UCSD-AML1 (cell line): ENCODE results near the gene GSPT1.

Experiments used
- DNase-seq: peaks from one replicate; lab custom pipeline; 2025; ENCODE audit not compliant: unreplicated experiment; lab: John Stamatoyannopoulos, UW

The GSPT1 gene

DNA sequence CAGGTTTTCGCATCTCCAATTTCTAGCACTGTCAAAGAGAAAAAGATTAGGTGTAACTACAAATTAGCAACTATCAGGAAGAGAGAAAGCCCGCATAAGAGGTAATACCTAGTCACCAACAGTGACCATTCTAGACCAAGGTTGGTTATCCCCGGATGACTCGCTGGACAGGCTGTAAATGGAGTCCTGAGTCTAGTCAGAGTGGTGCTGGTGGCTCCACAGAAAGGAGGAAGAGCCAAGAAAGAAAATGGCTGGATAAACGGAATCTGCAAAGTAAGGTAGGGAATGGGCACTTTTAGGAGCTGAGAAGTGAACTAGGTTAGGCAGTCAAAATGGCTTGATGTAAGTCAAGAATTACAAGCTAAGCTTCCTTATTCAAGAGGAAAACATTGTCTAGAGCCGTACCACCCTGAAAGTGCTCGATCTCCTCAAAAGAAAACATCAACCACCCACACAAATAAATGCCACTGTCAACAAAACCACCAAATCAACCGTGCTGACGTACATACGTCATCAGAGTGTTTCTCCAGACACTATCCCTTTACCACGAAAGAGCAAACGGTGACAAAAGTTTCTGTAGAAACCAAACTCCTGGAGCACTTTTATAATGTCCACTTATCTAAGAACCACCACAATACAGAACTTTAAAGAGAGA lies 2.2 kb downstream of the GSPT1 start:
- DNase-seq = no peak

DNA sequence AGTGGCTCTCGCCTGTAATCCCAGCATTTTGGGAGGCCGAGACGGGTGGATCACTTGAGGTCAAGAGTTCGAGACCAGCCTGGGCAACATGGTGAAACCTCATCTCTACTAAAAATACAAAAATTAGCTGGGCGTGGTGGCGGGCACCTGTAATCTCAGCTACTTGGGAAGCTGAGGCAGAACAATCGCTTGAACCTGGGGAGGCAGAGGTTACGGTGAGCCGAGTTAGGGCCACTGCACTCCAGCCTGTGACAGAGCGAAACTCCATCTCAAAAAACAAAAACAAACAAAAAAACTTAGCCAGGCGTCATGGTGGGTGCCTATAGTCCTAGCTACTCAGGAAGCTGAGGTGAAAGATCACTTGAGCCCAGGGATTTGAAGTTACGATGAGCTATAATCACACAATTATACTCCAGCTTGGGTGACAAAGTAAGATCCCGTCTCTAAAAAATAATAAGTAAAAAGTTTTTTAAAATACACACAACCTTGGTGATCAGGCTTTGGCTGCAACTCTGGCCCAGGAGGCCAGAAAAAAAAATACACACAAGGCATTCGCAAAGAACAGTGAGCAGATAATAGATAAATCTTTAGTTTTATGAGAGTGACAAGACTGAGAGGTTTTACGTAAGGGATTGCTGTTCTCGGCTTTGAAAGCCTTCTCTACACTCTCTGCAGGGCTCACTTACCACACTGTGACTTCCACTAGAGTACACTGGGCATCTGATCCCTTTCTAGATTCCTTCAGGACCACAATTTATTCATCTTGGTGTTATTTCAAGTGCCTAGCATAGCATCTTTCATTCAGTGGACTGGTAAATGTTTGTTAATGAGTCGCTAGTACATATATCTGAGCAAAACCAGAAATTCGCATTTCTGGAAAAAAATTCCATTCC lies 5.9 kb downstream of the GSPT1 start:
- DNase-seq = no peak

DNA sequence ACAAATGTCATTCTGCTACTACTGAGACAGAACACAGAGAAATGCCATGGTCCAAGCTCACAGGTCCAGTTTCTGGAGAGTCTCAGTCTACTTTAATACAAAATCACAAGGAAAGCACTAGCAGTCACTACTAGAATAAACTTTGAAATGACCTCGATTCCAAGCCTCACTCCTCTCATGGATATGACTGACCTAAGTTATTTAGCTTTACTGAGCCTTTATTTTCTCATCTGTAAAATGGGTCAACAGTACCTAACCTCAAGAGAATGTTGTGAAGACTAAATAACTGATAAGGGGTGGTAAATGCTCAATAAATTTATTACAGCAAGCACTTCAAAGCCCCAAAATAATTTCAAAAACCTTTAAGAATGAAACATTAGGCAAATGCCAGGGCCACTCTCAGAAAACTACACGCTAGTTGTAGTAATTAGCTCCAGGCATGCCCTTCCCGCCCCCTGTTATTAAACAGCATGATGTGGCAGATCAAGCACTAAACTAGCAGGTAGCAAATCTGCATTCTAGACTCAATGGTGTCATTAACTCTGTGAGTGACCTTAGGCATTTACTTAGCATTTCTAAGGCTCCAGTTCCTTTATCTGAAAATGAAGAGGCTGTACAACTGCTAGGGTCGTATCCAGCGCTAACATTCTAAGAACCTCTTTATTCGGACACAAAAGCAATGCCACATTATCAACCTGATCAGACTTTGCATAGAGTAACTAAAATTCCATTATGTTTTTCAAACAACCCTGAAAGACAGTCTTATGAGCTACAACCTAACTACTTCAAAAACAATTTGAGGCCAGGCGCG lies 8.4 kb downstream of the GSPT1 start:
- DNase-seq = no peak

DNA sequence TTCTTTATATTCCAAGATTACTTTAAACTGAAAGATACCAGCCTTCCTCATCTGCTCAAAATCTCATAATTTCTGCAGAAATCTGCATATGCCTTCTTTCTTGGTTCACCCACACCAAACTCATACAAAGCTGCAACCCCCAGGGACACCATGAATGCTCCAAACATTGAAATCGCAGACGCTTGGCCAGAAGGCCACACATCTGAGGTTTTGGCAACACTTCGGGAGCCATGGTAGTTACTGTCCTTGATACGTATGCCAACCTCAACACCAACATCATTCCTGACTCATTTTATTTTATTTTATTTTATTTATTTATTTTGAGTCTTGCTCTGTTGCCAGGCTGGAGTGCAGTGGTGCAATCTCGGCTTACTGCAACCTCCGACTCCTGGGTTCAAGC lies 11.8 kb downstream of the GSPT1 start:
- DNase-seq = no peak

DNA sequence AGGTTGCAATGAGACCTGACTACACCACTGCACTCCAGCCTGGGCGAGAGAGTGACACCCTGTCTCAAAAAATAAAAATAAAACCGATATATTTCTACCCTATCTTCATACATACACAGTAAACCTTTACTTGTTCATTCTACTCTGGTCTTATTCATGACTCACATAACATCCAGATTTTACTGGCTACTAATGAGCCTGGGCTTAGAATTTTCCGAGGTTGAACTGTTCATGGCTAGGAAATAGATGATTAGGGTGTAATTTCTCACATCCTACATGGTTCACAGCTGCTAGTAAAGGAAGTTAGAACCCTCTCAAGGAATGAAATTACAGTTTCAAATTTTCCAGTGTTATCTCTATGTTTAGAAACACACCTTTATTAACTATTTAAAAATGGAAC lies 14.7 kb downstream of the GSPT1 start:
- DNase-seq = no peak

DNA sequence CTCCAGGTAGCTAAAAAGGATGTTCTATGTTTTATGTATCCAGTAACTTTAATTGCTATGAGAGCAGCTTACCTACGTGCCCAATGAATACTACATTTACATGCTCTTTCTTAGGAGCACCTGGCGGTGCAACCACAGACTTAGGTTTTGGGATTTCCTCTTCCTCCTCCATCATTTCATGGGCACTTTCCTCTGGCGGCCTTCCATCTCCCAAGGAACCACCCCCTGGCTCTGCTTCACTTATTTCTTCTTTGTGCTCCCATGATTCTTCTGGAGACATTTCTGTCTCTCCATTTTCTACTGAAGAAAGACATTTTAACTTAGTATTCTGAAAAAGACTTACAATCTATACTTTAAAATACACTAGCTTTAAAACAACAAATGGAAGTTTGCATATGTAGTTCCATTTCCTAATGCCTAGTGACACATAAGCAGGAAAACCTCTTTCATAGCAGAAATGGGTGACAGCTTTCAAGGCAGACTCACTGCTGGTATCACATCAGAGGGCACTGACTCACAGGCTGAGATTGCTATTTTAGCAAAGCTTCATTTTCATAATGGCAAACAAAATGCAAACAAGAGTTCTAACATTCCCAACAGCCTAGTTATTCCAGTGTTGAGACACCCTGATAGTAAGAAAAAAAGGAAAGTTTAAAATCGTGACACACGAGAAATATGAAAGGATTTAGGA lies 19.1 kb downstream of the GSPT1 start:
- DNase-seq = no peak

DNA sequence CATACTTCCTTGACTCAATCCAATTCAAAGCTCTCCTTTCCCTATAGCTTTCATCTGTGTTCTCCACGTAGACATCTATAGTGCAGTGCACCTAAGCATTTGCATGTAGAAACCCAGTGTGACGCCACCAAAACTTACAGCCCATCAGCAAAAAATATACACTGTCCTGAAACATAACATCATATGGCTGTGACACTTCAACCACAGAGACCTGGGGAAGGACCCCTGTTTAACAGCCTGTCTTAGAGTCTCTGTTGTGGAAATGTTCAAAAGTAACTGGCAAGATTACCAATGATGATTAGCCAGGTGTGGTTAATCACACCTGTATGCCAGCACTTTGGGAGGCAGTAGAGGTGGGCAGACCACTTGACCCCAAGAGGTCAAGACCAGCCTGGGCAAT lies 22.2 kb downstream of the GSPT1 start:
- DNase-seq = no peak

DNA sequence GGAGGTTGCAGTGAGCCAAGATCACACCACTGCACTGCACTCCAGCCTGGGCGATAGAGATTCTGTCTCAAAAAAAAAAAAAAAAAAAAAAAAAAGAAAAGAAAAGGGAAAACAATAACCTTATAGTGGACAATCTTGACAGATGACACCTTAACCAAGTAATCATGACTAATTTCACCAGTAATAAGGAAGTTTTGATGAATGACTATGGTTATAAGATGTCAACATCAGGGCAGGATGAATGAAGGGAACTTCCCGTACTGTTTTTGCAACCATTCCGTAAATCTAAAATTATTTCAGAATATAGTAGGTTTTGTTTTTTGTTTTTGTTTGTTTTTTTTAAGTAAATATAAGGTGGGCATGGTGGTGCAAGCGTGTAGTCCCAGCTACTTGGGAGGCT lies 23.0 kb downstream of the GSPT1 start:
- no peak for DNase-seq

DNA sequence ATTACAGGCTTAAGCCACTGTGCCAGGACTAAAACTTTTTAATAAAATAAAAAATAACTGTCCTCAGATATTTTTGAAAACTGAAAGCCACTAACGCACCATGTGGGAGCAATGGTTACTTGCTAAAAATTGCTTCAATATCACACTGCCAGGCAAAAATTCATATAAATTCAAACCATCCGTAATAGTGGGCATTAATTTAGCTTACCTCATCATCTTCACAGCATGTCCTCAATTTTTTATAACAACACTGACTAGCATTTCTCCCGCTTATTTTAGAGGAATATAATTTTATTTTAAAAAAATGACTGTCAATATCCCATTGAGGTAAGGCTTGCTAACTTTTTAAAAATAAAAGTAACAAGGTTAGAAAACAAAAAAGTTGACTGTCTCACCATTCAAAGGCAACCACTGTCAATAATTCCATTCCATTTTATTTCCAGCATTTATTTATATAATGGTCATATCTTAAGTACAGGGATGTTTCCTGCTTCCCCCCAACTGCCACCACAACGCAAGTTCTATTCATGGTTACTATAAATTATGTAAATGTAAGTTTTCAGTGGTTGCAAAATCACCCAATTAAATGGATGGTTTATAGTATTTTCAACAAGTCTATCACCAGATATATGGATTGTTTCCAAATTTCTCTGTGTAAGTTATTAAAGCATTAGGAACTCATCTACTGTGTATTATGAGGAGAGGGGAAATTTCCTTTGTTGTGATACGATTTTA lies 25.4 kb downstream of the GSPT1 start:
- DNase-seq = no peak

DNA sequence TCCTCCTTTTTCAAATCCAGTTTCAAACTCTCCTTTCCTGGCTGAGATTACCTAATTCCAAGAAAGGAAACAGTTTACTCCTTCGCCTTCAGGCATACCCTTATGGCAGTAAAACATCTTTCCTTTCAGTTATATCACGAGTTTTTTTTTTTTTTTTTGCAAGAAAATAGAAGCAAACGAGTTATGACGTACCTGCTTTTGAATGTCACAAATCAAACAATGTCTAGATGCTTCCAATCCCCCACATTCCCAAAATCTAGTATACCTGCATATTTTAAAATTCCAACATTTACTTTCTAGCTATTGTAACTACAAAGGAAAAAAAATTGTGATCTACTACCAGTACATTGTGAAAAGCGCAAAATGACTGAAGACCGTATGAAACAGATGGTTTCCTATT lies 28.9 kb downstream of the GSPT1 start:
- DNase-seq = no peak

DNA sequence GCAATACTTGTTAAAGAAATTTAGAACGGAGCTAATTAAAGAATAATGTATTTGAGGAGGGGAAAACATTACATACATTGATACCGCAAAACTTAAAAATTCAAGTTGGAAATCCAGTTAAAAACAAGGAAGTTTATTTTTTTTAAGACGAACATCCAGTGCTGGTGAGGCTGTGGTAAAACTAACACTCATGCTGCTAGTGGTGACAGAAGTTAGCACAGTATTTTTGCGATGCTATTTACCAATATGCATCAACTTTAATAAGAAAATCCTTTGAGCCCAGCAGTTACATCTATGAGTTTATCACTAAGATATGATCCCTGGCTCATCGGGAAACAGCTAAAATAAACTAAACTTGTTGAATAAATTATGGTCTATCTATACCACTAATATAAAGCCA lies 31.7 kb downstream of the GSPT1 start:
- no peak for DNase-seq

DNA sequence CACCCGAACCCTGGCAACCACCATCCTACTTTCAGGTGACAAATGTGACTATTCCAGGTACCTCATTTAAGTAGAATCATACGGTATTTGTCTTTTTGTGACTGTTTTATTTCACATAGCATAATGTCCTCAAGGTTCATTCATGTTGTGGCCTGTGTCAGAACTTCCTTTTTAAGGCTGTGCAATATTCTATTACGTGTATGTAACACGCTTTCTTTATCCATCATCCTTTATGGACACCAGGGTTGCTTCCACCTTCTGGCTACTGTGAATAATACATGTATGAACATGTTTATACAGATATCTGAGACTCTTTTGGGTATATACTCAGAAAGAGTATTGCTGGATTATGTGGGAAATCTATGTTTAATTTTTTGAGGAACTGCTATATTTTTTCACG lies 35.7 kb downstream of the GSPT1 start:
- no peak for DNase-seq

DNA sequence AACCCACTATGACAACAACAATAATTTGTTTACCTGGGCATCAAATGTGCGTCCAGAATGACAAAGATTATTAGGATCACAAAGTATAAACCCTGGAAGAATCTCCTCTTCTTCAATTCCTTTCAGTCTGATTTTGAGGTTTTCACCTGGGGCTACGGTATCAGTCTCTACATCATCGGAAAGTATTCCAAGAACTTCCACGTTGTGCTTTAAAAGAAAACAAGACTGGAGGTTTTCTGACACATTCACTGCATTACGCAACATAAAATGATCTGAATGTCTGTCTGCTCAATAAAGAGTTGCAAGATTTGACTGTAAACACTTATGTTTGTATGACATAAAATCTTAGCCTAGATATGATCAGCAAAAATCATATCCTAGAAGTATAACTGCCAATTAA lies 38.4 kb downstream of the GSPT1 start:
- no peak for DNase-seq

DNA sequence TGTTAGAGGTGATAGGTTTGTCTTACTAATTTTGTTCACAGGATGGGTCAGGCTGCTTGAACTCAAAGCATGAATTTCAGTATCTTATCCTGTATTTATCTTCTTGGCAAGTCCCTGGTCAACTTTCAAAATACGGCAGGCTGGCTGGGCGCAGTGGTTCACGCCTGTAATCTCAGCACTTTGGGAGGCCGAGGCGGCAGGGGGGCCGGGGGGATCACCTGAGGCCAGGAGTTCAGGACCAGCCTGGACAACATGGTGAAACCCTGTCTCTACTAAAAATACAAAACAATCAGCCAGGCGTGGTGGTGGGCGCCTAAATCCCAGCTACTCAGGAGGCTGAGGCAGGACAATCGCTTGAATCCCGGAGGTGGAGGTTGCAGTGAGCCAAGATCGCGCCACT lies 39.5 kb downstream of the GSPT1 start:
- DNase-seq = no peak

DNA sequence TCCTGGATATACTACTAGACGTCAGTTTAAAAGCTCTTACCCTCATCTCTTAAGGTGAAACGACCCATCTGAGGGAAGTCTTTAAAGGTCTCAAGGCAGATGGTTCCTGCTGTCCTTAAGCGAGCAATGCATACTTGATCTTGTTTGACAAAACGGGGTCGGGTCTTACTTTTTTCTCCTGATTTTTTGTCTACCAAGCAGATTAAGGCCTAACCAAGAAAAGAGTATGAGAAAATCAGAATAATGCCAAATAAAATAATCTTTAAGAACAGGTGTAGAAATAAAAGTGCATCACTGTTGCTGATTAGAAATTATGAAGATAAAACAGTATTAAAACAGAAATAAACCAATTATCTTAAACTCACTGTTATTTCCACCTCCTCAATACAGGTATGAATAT lies 40.0 kb downstream of the GSPT1 start:
- DNase-seq = no peak

DNA sequence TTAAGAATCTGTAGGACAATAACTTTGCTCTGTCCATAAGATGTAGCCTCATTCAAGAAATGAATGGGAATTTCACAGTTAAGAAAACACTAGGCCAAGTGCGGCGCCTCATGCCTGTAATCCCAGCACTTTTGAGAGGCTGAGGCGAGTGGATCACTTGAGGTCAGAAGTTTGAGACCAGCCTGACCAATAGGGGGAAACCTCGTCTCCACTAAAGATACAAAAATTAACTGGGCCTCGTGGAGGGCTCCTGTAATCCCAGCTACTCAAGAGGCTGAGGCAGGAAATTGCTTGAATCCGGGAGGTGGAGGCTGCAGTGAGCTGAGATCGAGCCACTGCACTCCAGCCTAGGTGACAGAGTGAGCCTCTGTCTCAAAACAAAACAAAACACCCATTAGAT lies 44.6 kb downstream of the GSPT1 start:
- no peak for DNase-seq

DNA sequence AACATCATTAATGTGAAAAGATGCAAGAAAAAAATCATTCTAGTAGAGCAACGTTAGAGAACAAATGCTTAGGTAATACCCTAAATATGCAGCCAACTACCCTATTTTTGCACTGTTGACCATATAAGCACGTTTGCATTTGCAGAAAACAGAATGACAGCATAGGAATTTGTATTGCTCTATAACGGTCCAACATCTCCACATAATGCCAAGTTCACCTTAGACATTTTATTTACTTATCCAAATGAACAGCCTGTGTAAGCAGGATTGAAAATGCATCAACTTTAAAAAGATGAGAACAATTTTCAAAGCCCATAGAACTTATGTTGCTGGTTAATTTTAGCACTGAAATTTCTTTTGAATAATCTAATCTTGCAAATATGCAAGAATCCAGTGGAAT lies 45.4 kb downstream of the GSPT1 start:
- DNase-seq = no peak

DNA sequence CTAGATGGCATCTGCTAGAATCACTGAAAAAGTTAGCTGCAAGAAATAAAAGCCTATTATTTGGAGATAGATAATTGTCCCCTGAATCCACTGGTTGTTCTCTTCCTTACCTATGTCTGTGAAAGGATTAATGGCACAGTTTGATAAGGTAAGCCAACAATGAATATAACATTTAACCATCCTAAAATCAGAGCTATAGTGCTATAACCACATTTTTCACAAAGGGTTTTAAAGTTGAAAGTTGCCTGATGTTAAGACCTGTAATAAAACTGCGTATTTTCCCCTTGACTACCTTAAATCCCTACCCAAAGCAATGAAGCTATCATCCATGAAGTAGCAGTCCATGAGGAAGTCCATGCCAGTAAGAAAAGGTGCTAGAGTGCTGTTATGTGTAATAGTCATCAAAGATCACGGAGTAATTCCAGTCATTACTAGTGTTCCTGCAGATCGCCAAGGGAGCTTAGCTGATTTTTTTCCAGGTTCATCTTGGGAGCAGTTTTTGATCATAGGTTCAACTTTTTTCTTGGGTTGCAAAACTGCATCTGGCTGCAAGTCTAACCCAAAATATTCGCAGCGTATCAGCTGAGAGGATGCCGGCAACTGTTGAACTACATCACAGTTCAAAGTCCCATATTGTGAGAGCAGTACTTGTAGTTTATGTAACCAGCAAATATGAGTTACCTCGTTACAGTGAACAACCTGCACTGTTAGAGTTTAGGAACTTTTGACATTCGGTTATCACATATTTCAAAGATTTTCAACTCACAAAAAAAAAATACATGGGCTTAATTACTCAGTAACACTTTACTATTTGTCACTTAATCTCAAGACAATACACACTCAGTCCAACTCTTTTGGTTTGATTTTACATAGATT lies 46.2 kb downstream of the GSPT1 start:
- DNase-seq = no peak

DNA sequence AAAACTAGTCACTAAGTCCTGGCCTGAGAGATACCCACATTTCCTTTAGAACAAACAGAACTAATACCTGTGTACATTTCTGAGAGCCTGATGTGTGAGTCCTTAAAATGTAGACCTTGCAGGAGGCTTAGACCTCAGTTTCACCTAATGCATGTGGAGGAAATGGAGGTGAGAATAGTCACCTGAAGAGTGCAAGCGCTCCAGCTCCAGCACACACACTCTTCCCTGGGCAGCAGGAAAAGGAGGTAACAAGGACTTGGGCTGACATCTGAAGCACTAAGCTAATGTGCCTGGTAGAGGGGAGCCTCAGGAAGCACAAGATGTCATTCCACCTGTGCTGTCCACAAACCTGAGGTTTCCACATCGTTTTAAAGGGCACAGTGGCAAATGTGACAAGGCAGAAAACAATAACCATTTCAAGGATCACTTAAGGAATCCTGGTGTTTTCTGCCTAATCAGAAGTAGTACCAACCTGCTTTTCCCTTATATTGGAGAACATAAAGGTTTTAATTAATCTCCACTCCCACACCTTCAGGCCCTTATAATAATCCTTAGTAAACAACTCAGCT lies 47.3 kb downstream of the GSPT1 start:
- no peak for DNase-seq
